Colonic mucosa (tissue), 4 donors: Measurements from ENCODE around the gene CCDC82. TPM values are rescaled to one million over a fixed set of nuclear protein-coding genes. Genes with fewer than 3 reads are reported as not detected.
"Not testable (repeated sequence)": the region's sequence is repeated elsewhere in the genome, so short reads cannot be mapped to it uniquely, and the experiment has no call there.

Experiments used
- DNase-seq: peaks from one replicate; pipeline ENCODE4 v3.0.0-alpha.2; 2020
- H3K27ac ChIP-seq: fragments of 200-600 bp; one replicate; pipeline ENCODE4 v1.8.0; 2021
- H3K27me3 ChIP-seq: fragments of 200-600 bp; one replicate; pipeline ENCODE4 v1.8.0; 2021
- H3K36me3 ChIP-seq: fragments of 200-600 bp; one replicate; pipeline ENCODE4 v1.8.0; 2021
- H3K4me1 ChIP-seq: fragments of 200-600 bp; one replicate; pipeline ENCODE4 v1.8.0; 2021; ENCODE audit warnings: mild to moderate bottlenecking
- H3K4me3 ChIP-seq: fragments of 200-600 bp; one replicate; pipeline ENCODE4 v1.8.0; 2021
- H3K9ac ChIP-seq, 2 donors: one replicate each; pipeline ENCODE4 v1.7.0; 2013; ENCODE audit warnings: control low read depth in 2 of 2, low read depth in 2 of 2, low read length in 2 of 2
- H3K9me3 ChIP-seq: fragments of 200-600 bp; one replicate; pipeline ENCODE4 v1.8.0; 2021
- CTCF ChIP-seq: fragments of 200-600 bp; IDR thresholded peaks from one replicate; pipeline ENCODE4 v1.8.0; 2022; ENCODE audit warnings: antibody characterized with exemption, mild to moderate bottlenecking
- intact Hi-C: fragments of 100-400 bp; cut with DNase I; formaldehyde crosslinking; loops from one replicate; pipeline ENCODE4 v1.14.1; 2022
- total RNA-seq, 2 donors: library from RNA; stranded (reverse); fragmentation: NEBNext Ultra II Directional in 1 of 2; extraction: Animal tissue kit (Norgen Biotek cat#: 25700) in 1 of 2; gene quantifications; one replicate each; pipeline ENCODE4 v1.2.1, GENCODE V29; 2021
- donor health status: healthy.
- donor health status: DM: no; HTN: no; CAD: no.
- donor health status: DM: no; HTN: no; CAD: no.

CCDC82 gene
- total RNA-seq, result 10 to 100 TPM; 11.6 to 20.4 TPM

- Histone ChIP-seq H3K9me3 (no peaks in the 10 kb centered on the region), H3K27ac (peak within 1 kb of the TSS; percentile 86), H3K4me1 (no peaks in the 10 kb centered on the region), H3K27me3 (no peaks in the 10 kb centered on the region), H3K9ac (peak within 1 kb of the TSS; percentile 88 to 93), H3K4me3 (peak within 1 kb of the TSS; percentile 85), H3K36me3 (no peaks in the 10 kb centered on the region)
- DNase-seq, result peak; percentile 99
- intact Hi-C loops, result loop anchor here (10.0 kb wide), 2 partner anchors 465 to 545 kb away; partner anchors contain the start of gene MTMR2
- no peak for TF ChIP-seq CTCF
Measured at GRCh38 chr11:96389720-96390487, at the start of gene CCDC82, which contains the start of gene JRKL. Gene CCDC82 (minus strand): TSS chr11:96389912. CDS start chr11:96384747, 5,165 bp downstream. Gene JRKL (plus strand): TSS chr11:96390013. CDS start chr11:96390650, 637 bp downstream.

GRCh38 chr11:96432654-96433053 lies 42.9 kb upstream of the CCDC82 start:
- intact Hi-C loops, H3K27ac ChIP-seq, H3K4me3 ChIP-seq, H3K9me3 ChIP-seq, H3K9ac ChIP-seq, DNase-seq, H3K27me3 ChIP-seq, H3K36me3 ChIP-seq, H3K4me1 ChIP-seq: not testable (repeated sequence)

- Histone ChIP-seq H3K9ac (no peak overlapping the region), H3K4me3 (no peak overlapping the region), H3K27me3 (no peaks in the 10 kb centered on the region), H3K9me3 (no peaks in the 10 kb centered on the region), H3K4me1 (no peaks in the 10 kb centered on the region), H3K27ac (no peak overlapping the region), H3K36me3 (no peaks in the 10 kb centered on the region)
- TF ChIP-seq CTCF, result no peak
- intact Hi-C loops, result no loop called here
- no peak for DNase-seq
Measured at GRCh38 chr11:96430668-96431067, 41.0 kb upstream of the CCDC82 start.

- TF ChIP-seq CTCF, result no peak
- no peak for DNase-seq
- H3K36me3 ChIP-seq, result no peaks in the 10 kb centered on the region
- no peak overlapping the region for H3K4me3 ChIP-seq
- no peaks in the 10 kb centered on the region for H3K9me3 ChIP-seq
- intact Hi-C loops, result no loop called here
- no peaks in the 10 kb centered on the region for H3K27me3 ChIP-seq
- no peak overlapping the region for H3K9ac ChIP-seq
- no peaks in the 10 kb centered on the region for H3K4me1 ChIP-seq
- H3K27ac ChIP-seq, result no peak overlapping the region
Measured at GRCh38 chr11:96424693-96425092, 35.0 kb upstream of the CCDC82 start.

GRCh38 chr11:96413408-96413807 lies 23.7 kb upstream of the CCDC82 start:
- intact Hi-C loops, result no loop called here
- H3K9ac ChIP-seq, result no peak overlapping the region
- H3K4me1 ChIP-seq, result no peaks in the 10 kb centered on the region
- H3K36me3 ChIP-seq, result no peaks in the 10 kb centered on the region
- no peak overlapping the region for H3K4me3 ChIP-seq
- no peaks in the 10 kb centered on the region for H3K27me3 ChIP-seq
- no peak overlapping the region for H3K27ac ChIP-seq
- no peak for TF ChIP-seq CTCF
- H3K9me3 ChIP-seq, result no peaks in the 10 kb centered on the region
- no peak for DNase-seq

- intact Hi-C loops, result no loop called here
- no peak for DNase-seq
- H3K36me3 ChIP-seq, result no peaks in the 10 kb centered on the region
- H3K9ac ChIP-seq, result no peak overlapping the region
- no peak overlapping the region for H3K4me3 ChIP-seq
- no peak overlapping the region for H3K27ac ChIP-seq
- no peaks in the 10 kb centered on the region for H3K4me1 ChIP-seq
- no peak for TF ChIP-seq CTCF
- H3K27me3 ChIP-seq, result no peaks in the 10 kb centered on the region
- no peaks in the 10 kb centered on the region for H3K9me3 ChIP-seq
Measured at GRCh38 chr11:96412761-96413381, 23.2 kb upstream of the CCDC82 start.

- H3K36me3 ChIP-seq, H3K4me1 ChIP-seq, H3K27ac ChIP-seq, H3K9ac ChIP-seq, H3K27me3 ChIP-seq, intact Hi-C loops, DNase-seq, H3K9me3 ChIP-seq: not testable (repeated sequence)
- H3K4me3 ChIP-seq, result peak overlapping the region; percentile 22
Measured at GRCh38 chr11:96411412-96411811, 21.7 kb upstream of the CCDC82 start.
